Measurements from ENCODE around the gene NAA80.
"Not testable (repeated sequence)": the region's sequence is repeated elsewhere in the genome, so short reads cannot be mapped to it uniquely, and the experiment has no call there.

DNA sequence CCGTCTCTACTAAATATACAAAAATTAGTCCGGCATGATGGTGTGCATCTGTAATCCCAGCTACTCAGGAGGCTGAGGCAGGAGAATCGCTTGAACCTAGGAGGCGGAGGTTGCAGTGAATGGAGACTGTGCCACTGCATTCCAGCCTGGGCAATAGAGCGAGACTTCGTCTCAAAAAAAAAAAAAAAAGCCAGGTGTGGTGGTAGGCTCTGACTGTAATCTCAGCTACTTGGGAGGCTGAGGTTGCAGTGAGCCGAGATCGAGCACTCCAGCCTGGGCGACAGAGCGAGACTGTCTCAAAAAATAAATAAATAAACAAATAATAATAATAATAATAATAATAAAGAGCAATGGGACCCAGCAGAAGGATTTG lies 26.7 kb downstream of the NAA80 start:
- TF ChIP-seq NBN (conservative IDR thresholded peaks at IDR 0.05), result not testable (repeated sequence)
- TF ChIP-seq, protein P1, sequence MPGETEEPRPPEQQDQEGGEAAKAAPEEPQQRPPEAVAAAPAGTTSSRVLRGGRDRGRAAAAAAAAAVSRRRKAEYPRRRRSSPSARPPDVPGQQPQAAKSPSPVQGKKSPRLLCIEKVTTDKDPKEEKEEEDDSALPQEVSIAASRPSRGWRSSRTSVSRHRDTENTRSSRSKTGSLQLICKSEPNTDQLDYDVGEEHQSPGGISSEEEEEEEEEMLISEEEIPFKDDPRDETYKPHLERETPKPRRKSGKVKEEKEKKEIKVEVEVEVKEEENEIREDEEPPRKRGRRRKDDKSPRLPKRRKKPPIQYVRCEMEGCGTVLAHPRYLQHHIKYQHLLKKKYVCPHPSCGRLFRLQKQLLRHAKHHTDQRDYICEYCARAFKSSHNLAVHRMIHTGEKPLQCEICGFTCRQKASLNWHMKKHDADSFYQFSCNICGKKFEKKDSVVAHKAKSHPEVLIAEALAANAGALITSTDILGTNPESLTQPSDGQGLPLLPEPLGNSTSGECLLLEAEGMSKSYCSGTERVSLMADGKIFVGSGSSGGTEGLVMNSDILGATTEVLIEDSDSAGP (CRISPR knock-in tag; IDR thresholded peaks at IDR 0.05; ENCODE audit: borderline replicate concordance), result not testable (repeated sequence)
- TF ChIP-seq, protein P2, sequence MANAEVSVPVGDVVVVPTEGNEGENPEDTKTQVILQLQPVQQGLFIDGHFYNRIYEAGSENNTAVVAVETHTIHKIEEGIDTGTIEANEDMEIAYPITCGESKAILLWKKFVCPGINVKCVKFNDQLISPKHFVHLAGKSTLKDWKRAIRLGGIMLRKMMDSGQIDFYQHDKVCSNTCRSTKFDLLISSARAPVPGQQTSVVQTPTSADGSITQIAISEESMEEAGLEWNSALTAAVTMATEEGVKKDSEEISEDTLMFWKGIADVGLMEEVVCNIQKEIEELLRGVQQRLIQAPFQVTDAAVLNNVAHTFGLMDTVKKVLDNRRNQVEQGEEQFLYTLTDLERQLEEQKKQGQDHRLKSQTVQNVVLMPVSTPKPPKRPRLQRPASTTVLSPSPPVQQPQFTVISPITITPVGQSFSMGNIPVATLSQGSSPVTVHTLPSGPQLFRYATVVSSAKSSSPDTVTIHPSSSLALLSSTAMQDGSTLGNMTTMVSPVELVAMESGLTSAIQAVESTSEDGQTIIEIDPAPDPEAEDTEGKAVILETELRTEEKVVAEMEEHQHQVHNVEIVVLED (CRISPR knock-in tag; IDR thresholded peaks at IDR 0.05; ENCODE audit: borderline replicate concordance), result not testable (repeated sequence)
- TF ChIP-seq, protein P3, sequence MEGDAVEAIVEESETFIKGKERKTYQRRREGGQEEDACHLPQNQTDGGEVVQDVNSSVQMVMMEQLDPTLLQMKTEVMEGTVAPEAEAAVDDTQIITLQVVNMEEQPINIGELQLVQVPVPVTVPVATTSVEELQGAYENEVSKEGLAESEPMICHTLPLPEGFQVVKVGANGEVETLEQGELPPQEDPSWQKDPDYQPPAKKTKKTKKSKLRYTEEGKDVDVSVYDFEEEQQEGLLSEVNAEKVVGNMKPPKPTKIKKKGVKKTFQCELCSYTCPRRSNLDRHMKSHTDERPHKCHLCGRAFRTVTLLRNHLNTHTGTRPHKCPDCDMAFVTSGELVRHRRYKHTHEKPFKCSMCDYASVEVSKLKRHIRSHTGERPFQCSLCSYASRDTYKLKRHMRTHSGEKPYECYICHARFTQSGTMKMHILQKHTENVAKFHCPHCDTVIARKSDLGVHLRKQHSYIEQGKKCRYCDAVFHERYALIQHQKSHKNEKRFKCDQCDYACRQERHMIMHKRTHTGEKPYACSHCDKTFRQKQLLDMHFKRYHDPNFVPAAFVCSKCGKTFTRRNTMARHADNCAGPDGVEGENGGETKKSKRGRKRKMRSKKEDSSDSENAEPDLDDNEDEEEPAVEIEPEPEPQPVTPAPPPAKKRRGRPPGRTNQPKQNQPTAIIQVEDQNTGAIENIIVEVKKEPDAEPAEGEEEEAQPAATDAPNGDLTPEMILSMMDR (CRISPR knock-in tag; IDR thresholded peaks at IDR 0.05), result not testable (repeated sequence)
